ENCODE results near the gene ZNF692.
"Not testable (repeated sequence)": the region's sequence is repeated elsewhere in the genome, so short reads cannot be mapped to it uniquely, and the experiment has no call there.

ZNF692 gene, protein sequence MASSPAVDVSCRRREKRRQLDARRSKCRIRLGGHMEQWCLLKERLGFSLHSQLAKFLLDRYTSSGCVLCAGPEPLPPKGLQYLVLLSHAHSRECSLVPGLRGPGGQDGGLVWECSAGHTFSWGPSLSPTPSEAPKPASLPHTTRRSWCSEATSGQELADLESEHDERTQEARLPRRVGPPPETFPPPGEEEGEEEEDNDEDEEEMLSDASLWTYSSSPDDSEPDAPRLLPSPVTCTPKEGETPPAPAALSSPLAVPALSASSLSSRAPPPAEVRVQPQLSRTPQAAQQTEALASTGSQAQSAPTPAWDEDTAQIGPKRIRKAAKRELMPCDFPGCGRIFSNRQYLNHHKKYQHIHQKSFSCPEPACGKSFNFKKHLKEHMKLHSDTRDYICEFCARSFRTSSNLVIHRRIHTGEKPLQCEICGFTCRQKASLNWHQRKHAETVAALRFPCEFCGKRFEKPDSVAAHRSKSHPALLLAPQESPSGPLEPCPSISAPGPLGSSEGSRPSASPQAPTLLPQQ

DNA sequence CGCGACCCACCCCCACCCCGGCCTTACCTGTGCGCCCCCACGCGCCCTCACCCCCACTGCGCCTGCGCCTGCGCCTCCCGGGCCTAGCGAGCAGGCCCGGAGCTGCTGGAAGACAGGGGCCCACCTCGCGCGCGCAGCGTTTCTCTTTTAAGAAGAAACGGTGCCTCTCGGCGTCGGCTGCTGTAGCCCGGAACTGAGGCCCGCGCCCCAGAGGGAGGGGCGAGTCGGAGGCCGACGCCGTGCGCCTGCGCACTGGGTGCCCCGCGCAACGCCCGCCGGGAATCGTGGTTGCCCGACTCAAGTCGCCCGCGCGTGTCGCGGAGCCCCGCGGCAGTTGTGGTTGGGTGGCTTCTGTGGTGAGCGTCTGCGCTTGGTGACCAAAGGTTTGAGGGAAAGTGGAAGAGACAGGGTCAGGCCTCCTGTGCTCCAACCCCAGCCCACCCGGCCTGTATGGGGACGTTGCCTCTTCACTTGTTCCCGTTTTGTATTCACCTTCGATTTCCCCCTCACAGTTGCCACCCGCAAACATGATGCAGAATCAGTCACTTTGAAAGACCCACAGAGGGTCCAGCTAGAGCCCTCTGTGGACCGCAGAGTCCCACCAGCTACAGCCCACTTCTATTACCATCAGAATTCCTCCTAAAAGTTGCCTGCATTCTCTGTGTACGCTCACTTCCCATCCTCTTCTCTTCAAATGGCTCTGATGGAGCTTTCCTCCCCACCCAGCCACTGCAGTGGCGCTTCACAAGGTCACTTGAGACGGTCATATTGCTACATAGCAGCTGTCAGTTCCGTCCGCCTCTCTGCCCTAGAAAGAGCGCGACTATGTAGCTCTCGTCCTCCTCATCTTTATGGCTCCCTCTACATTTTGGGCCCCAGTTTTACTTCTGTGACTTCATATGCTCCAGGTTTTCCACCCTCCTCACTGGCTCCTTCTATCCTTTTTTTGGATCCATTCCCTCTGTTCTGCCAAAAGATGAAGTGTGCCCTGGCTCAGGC, at the start of gene ZNF692:
Gene ZNF692 (minus strand): TSS at position 195 of the 999 bp plus-strand sequence. CDS start 776 bp downstream, outside the sequence.
- DNase-seq (ENCODE audit: low read depth in 2 of 2), result peak; percentile 92 to 93

DNA sequence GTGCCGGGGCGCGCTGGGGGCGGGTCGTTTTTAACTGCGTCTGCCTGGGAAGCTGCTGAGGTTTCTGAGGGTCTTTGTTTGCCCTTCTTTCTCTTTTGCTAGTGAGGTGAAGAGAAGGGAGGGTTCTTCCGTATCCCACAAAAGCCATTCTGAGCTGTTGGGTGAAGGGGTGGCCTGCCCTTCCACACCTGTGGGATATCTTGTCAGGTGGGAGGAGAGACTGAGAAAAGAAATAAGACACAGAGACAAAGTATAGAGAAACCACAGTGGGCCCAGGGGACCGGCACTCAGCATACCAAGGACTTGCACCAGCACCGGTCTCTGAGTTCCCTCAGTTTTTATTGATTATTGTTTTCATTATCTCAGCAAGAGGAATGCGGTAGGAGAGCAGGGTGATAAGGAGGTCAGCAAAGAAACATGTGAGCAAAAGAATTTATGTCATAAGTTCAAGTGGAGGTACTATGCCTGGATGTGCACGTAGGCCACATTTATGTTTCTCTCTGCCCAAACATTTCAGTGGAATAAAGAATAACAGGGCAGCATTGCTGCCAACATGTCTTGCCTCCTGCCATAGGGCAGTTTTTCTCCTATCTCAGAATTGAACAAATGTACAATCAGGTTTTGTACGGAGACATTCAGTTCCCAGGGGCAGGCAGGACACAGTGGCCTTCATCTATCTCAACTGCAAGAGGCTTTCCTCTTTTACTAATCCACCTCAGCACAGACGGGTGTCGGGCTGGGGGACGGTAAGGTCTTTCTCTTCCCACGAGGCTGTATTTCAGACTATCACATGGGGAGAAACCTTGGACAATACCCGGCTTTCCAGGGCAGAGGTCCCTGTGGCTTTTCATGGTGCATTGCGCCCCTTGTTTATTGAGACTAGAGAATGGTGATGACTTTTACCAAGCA, 48.1 kb upstream of the ZNF692 start:
- no peak for DNase-seq (ENCODE audit: low read depth in 2 of 2)

DNA sequence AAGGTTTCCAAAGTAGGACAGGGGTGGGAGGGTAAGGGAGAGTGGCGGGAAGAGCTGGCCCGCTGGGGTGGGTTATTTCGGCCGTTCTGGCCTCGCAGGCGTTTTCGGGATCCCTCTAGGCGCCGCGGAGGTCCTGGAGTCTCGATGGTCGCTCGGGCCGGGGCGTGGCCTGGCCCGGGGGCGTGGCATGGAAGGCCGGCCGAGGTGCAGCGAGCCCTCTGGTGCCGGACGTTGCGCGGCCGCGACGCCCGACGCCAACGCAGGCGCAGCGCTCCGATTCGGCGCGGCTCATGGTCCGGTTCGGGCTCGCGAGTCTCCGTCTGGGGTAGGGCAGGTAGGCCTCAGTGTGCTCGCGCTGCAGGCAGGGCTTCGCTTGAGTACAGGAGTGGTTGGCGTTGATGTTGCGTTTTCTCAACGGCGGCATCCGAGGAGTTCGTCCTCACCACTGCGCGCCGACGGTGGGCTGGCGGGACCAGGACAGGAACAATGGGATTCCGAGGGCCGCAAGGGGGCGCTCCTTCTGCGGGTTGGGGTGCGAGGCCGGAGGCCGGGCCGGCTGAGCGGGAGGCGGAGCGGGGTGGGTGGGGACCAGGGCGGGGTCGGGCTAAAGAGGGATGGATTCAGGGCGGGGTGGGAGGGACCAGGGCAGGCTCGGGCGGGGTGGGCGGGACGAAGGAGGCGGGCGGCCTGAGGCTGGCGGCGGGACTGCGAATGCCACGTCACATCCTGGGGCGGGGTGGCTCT, 47.3 kb upstream of the ZNF692 start, which contains the start of gene PGBD2:
Gene PGBD2 (plus strand): TSS at position 227 of the 744 bp plus-strand sequence. CDS start 7,628 bp downstream, outside the sequence.
- peak; percentile 83 to 87 for DNase-seq (ENCODE audit: low read depth in 2 of 2)

DNA sequence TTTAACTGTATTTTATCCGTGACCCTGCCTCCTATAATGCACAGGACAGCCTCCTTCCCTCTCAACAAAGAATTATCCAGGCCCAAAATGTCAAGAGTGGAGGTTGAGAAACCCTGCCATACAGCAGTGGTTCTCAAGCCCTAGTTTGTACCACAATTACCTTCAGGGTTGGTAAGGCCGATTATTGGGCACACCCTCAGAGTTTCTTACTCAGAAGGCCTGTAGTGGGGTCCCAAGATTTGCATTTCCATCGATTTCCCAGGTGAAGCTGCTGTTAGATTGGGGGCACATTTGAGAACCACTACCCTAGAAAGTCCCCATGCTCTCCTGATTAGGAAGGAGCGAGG, 46.8 kb upstream of the ZNF692 start:
- no peak for DNase-seq (ENCODE audit: low read depth in 2 of 2)

DNA sequence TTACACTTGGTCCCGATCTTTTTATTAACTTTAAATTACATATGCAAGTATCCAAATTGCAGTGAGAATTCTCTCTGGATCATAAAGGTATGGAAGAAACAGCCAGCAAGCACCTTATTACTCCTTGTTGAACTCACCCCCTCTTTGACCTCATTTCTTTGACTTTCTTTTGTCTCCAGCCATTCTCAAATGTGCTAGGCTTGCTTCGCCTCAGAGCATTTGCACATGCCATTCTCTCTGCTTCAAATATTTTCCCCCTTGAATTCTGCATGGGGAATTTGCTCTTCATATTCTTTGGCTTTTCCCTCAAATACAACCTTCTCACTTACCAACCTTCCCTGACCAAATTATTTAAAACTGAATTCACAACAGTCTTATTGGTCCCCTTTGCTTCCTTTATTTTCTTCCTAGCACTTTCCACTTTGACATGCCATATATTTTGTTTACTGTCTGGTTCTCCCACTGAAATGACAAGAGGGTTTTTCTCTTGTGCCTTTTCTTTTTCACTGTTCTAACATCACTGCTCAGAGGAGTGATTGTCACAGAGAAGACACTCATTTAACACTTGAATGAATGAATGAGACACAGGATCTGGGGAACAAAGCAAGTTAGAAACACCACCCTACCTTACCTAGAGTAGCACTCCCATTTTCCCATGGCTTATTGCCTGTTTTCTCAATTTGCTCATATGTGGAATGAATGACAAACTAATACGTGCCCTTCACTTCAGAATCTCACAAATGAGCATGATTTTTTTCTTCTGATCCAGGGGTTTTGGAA, 45.7 kb upstream of the ZNF692 start:
- DNase-seq (ENCODE audit: low read depth in 2 of 2), result no peak

DNA sequence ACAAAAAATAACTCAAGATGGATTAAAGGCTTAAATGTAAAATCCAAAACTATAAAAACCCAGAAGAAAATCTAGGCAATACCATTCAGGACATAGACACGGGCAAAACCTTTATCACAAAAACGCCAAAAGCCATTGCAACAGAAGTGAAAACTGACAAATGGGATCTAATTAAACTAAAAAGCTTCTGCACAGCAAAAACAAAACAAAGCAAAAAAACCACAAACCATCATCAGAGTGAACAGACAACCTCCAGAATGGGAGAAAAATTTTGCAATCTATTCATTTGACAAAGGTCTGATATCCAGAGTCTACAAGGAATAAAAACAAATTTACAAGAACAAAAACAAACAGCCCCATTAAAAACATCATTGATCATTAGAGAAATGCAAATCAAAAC, 42.7 kb upstream of the ZNF692 start:
- DNase-seq (ENCODE audit: low read depth in 2 of 2), result no peak

DNA sequence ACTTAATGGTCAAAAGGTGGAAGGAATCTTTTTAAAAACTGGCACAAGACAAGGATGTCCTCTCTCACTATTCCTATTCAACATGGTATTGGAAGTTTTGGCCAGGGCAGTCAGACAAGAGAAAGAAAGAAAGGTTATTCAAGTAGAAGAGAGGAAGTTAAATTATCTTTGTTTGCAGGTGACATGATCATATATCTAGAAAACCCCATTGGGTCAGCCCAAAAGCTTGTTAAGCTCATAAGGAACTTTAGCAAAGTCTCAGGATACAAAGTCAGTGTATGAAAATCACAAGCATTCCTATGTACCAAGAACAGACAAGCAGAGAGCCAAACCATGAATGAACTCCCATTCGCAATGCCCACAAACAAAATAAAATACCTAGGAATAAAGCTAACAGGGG, 41.8 kb upstream of the ZNF692 start:
- DNase-seq (ENCODE audit: low read depth in 2 of 2), result no peak

DNA sequence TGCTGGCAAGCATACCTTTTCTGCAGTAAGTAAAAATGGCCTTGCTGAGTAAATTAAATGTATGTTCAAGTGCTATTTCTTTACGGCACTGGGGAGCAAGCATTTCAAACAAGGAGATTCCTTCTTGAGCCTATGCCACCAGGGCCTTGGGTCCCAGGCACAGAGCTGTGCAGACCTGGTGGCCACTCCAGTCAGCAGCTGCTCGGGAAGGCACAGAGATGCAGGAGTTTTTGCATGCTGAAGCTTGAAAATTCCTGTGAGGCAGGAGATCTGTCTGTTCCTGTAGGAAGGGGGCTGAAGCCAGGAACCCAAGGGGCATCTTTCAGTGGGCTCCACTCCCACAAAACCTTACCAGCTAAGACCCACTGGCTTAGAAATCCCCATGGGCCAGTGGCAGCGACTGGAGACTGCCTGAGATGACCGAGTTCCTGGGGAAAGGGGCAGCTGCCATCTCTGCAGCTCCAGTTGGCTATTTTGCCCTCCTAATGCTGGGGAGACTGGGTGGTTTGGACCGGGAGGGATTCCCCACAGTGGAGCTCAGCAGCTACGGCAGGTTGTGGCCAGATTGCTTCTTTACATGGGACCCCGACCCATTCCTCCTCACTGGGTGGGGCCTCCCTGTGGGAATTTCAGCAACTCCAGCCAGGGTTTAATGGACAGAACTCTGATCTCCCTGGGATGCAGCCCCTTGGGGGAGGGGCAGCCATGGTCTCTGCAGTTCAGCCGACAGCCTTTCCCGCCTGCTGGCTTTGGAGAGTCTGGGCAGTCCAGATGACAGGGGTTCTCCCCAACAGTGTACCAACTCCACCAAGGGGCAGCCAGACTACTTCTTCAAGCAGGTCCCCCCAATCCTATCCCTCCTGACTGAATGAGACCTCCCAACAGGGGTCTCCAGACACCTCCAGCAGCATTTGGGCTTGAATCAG, 38.8 kb upstream of the ZNF692 start:
- no peak for DNase-seq (ENCODE audit: low read depth in 2 of 2)

DNA sequence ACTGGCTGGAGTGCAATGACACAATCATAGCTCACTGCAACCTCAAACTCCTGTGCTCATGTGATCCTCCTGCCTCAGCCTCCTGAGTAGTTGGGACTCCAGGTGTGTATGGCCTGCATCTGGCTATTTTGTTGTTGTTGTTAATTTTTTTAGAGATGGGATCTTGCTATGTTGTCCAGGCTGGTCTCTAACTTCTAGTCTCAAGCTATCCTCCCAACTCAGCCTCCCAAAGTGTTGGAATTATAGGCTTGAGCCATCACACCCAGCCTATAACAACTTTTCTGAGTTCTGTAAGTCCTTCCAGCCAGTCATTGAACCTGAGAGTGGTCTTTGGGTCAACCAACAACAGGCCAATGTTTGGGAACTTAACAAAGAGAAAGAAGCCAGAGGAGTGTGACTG, 36.0 kb upstream of the ZNF692 start:
- DNase-seq (ENCODE audit: low read depth in 2 of 2), result no peak

DNA sequence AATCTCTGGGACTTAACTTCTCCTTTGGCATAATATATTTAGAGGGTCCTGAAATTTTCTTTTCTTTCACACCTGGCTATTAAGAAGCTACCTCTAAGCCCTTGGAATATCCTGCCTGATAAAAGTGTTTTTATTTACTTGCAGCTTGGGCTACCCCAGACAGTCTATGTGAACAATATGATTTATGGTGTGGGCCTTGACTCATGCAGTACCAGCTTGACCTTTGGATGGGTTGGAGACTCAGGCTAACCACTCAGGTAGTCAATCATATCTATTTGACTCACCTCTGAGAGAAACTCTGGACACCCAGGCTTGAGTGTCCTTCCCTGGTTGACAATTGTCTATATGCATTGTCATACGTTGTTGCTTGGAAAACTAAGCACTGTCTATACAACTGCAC, 33.7 kb upstream of the ZNF692 start:
- no peak for DNase-seq (ENCODE audit: low read depth in 2 of 2)

DNA sequence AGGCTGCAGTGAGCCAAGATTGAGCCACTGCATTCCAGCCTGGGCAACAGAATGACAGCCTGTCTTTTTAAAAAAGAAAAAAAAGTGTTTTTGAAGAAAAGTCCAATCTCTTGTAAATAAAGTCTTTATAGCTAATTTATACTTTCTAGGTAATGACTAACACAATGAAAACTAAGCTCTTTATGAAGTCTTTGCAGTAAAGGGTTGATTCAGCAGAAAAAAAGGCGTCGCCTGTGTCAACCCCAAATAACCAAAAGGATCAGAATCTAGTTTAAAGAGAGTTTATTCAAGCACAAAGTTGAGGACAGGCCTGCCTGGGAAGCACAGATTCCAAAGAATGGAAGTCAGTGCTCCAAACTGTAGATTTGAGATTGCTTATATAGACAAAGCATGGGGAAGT, 32.9 kb upstream of the ZNF692 start:
- no peak for DNase-seq (ENCODE audit: low read depth in 2 of 2)

DNA sequence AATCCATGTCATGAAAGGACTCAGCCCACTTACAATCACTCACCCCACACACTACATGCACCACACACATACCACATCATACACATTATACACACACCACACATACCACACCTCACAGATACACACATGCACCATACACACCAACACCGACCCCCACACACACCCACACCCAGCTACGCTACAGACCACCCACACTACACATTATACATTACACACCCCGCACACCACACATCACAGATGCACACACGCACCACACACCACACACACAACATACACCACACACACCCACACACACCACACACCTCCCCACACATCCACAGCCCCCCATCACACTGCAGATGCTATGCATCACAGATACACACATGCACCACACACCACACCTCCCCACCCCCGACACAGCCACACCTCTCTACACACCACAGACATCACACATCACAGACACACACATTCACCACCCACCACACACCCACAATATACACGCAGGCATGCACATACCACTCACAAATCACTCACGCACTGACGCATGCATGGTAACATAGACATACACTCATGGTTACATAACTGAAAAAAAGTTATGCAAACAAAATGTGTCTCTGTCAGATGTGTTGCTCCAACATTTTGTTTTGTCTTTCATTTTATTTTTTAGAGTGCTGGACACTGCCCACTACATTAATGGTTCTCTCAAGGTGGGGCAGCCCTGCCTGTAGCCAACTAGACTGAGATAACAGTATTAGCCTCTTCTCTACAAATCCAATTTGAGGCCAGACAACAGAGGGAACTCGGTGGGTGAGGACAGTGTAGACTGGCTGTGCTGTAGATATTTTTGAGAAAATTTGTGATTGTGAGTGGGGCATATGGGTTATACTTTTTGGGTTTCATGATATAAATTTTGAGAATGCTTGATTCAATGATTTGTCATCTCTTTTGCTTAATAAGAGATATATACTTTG, 31.9 kb upstream of the ZNF692 start:
- DNase-seq (ENCODE audit: low read depth in 2 of 2), result no peak

DNA sequence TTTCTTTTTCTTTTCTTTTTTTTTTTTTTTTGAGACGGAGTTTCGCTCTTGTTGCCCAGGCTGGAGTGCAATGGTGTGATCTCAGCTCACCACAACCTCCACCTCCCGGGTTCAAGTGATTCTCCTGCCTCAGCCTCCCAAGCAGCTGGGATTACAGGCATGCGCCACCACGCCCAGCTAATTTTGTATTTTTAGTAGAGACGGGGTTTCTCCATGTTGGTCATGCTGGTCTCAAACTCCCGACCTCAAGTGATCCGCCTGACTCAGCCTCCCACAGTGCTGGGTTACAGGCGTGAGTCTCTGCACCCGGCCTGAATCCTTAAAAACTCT, 31.0 kb upstream of the ZNF692 start:
- DNase-seq (ENCODE audit: low read depth in 2 of 2), result not testable (repeated sequence)

DNA sequence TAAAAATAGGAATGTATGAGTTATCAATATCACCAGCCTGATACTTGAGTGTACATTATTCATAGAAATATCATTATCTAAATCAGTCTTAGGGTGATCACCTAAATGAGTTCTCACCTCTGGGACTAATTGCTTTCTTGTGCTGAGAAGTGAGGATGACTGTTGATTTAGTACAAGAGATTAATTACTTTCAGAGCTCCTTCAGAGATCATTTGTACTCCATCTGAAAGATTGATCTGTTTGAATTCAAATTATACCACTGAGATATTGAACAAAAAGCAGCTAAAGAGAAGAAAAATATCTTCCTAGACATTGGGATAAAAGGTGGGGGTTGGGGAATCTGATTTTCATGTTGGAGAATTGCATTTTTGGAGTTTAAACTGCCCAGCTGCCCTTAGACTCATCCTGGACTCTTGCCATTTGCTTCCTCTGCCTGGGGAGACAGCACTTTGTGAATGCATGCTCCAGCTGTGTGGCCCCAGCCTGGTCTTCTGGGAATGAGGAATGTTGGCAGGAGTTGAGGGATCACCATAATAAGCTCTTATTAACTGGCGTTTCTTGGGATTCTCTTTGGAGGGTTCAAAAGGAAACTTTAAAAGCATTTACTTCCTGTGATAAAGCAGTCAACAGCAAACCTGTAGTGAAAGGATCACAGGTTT, 27.5 kb upstream of the ZNF692 start:
- peak in 1 of 2 experiments; percentile 19 for DNase-seq (ENCODE audit: low read depth in 2 of 2)

DNA sequence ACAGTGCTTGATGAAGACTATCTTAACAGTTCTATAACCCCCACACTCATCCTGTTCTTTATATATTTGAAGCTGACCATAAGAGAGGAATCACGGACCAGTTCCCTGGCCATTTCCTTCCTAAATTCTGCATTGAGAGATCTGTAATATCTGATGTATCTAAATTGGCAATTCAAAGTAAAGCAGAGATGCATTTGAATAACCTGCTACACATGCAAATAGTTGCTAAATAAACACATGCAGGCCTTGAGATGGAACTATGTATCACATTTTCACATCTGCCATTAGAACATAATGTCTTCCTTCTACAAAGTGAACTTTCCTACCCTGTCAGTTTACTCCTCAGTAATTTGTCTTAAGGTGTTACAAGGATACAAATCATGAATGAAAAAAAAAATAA, 26.8 kb upstream of the ZNF692 start:
- DNase-seq (ENCODE audit: low read depth in 2 of 2), result no peak

DNA sequence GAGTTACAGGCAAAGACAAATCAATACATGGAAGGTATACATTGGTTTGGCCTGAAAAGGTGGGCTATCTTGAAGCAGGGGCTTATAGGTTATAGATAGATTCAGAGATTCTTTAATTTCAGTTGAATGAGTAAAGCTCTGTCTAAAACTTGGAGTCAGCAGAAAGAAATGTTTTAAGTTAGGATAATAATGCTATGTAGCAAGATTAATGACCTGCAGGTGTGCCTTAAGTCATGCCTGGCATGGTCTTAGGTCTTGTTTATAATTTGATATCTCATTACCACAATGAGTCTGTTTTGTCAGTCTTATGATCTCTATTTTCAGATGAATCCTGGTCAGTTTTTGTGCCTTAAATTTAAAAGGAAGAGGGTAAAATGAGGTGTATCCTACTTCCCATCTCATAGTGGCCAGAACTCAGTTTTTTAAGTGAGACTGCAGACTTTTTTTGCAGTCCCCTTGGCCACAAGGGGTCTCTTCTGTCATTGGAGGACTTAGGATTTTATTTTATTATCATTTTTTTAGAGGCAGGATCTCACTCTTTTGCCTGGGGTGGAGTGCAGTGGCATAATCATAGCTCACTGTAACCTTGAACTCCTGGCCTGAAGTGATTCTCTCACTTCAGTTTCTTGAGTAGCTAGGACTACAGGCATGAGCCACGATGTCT, 25.9 kb upstream of the ZNF692 start:
- no peak for DNase-seq (ENCODE audit: low read depth in 2 of 2)

DNA sequence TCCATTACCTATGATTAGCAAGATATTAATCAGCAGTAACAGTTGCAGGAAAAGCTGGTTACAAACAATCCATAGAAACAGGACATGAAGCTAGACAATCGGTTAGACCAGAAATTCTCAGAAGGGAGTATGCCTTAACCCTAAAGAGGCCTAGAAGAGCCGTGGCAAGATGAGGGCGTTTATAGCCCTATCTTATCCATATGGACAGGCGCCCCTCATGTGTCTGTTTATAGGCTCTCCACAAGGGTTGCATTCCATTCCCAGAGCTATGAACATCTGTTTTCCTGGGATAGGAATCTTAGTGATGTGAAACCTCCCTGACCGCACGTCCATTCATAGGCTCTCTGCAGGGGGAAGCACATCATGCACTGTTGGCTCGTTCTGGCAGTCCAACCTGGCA, 23.5 kb upstream of the ZNF692 start:
- DNase-seq (ENCODE audit: low read depth in 2 of 2), result not testable (repeated sequence)

All from fibroblast of skin of left quadriceps (primary cell).